ENCODE measurements around the gene EOLA2. TPM values are rescaled to one million over a fixed set of nuclear protein-coding genes. Genes with fewer than 3 reads are reported as not detected.

Gene EOLA2
- polyA plus RNA-seq (2013, experiment 1 of 2) = 24.5 TPM
- 23.2 TPM for polyA plus RNA-seq (2013, experiment 2 of 2)

DNA sequence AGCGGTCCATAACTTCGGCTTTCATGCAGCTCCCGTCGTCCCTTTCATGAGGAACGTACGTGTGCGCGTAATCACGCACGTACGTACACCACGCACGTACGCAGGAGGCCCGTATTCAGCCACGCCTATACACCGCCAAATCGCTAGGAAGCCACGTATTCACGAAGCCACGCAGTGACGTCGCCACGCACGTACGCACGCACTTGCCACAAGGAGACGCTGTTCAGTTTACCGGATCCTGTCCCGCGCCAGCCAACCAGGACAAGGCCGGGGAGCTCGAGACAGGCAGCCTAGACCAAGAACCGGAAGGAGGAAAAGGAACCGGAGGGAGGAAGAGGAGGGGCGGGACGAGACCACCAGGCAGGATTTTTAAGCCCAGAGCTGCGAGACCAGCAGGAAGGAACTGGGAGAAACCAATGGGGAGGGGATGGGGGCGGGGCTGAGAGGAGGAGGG lies at the start of gene EOLA2:
Gene EOLA2, minus strand, starts transcription at position 65 of the 454 bp plus-strand sequence. CDS start 4,617 bp downstream, outside the sequence.
- H2AK5ac ChIP-seq (ENCODE audit: low read length, severe bottlenecking) = no peak within 1 kb of the TSS

DNA sequence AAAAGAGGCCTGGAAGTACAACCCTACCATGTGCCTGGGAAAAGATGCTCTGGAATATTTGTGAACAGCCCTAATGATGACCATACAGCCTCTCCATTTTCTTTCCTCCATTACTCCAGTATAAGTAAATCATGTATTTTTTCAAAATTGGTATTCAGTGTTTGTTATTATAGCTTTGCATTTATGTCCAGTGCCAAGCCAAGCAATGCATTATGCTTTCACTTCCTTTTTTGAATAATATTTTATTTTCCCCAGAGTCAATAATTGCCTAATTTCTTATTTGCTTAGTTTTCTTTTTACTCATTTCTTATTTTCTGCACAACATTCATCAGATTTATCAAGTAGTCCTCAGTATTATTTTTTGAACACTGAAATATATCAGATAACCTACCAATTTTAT lies 49.3 kb upstream of the EOLA2 start:
- H3K27me3 ChIP-seq (ENCODE audit: control insufficient read depth in 1 of 2, insufficient read depth in 1 of 2, low read length in 2 of 2) = peaks cover 0 to 8% of the 10 kb centered on the region in 2 experiments
- no peaks in the 10 kb centered on the region for H3K9me3 ChIP-seq (ENCODE audit: control insufficient read depth, low read length)
- no peak overlapping the region for H2BK5ac ChIP-seq (ENCODE audit: low read depth, low read length, poor library complexity, severe bottlenecking)
- no peak overlapping the region for H3K18ac ChIP-seq (ENCODE audit: low read depth in 1 of 2, low read length in 2 of 2)
- H3K4me1 ChIP-seq (ENCODE audit: control insufficient read depth, insufficient read depth, low read depth, low read length) = no peaks in the 10 kb centered on the region
- no peak for DNase-seq
- H2BK12ac ChIP-seq (ENCODE audit: low read length in 2 of 2) = no peak overlapping the region
- no peak overlapping the region for H2AK5ac ChIP-seq (ENCODE audit: low read length, severe bottlenecking)
- H4K91ac ChIP-seq (ENCODE audit: low read length) = no peak overlapping the region
- no peak overlapping the region for H2BK15ac ChIP-seq (ENCODE audit: low read depth, poor library complexity, severe bottlenecking)
- no peaks in the 10 kb centered on the region for H3K36me3 ChIP-seq (ENCODE audit: control insufficient read depth in 1 of 2, insufficient read depth in 2 of 2, low read depth in 1 of 2, low read length in 2 of 2)
- no peak overlapping the region for H2AFZ ChIP-seq (ENCODE audit: low read depth, low read length)
- no peaks in the 10 kb centered on the region for H3K79me1 ChIP-seq (replicated peaks; ENCODE audit: low read length, poor library complexity, severe bottlenecking)
- no peak overlapping the region for H3K23ac ChIP-seq (ENCODE audit: low read length in 2 of 2)
- no peak overlapping the region for H3K27ac ChIP-seq (ENCODE audit: low read length, poor library complexity, severe bottlenecking)
- no peak overlapping the region for H3K9ac ChIP-seq (ENCODE audit: low read length)
- no peak overlapping the region for H4K8ac ChIP-seq (ENCODE audit: low read length)
- H3K4me3 ChIP-seq (ENCODE audit: insufficient read depth in 1 of 2, low read depth in 1 of 2, low read length in 2 of 2) = no peak overlapping the region
- H2BK120ac ChIP-seq (ENCODE audit: low read depth, low read length) = no peak overlapping the region
- H3K4ac ChIP-seq (ENCODE audit: low read depth in 1 of 2, low read length in 2 of 2) = no peak overlapping the region
- H3K14ac ChIP-seq (ENCODE audit: low read length in 2 of 2) = no peak overlapping the region
- no peak overlapping the region for H3K4me2 ChIP-seq (ENCODE audit: low read length, poor library complexity, severe bottlenecking)

More for the DNA sequence above, at the start of gene EOLA2:
- H2BK12ac ChIP-seq (ENCODE audit: low read length in 2 of 2) = no peak within 1 kb of the TSS
- peak within 1 kb of the TSS; percentile 80 to 87 for H3K4me3 ChIP-seq (ENCODE audit: insufficient read depth in 1 of 2, low read depth in 1 of 2, low read length in 2 of 2)
- H2BK120ac ChIP-seq (ENCODE audit: low read depth, low read length) = peak within 1 kb of the TSS; percentile 49
- no peak within 1 kb of the TSS for H2BK15ac ChIP-seq (ENCODE audit: low read depth, poor library complexity, severe bottlenecking)
- no peak within 1 kb of the TSS for H4K91ac ChIP-seq (ENCODE audit: low read length)
- no peak within 1 kb of the TSS for H3K23ac ChIP-seq (ENCODE audit: low read length in 2 of 2)
- peak within 1 kb of the TSS in 1 of 2 experiments; percentile 36 for H3K14ac ChIP-seq (ENCODE audit: low read length in 2 of 2)
- peak within 1 kb of the TSS in 1 of 2 experiments; percentile 61 for H3K4ac ChIP-seq (ENCODE audit: low read depth in 1 of 2, low read length in 2 of 2)
- peak; percentile 97 for DNase-seq
- H3K4me1 ChIP-seq (ENCODE audit: control insufficient read depth, insufficient read depth, low read depth, low read length) = peaks cover 5% of the 10 kb centered on the region
- no peaks in the 10 kb centered on the region for H3K27me3 ChIP-seq (ENCODE audit: control insufficient read depth in 1 of 2, insufficient read depth in 1 of 2, low read length in 2 of 2)
- no peaks in the 10 kb centered on the region for H3K9me3 ChIP-seq (ENCODE audit: control insufficient read depth, low read length)
- peaks cover 0 to 12% of the 10 kb centered on the region in 2 experiments for H3K36me3 ChIP-seq (ENCODE audit: control insufficient read depth in 1 of 2, insufficient read depth in 2 of 2, low read depth in 1 of 2, low read length in 2 of 2)
- H3K27ac ChIP-seq (ENCODE audit: low read length, poor library complexity, severe bottlenecking) = peak within 1 kb of the TSS; percentile 96
- peak within 1 kb of the TSS; percentile 31 for H2BK5ac ChIP-seq (ENCODE audit: low read depth, low read length, poor library complexity, severe bottlenecking)
- peak within 1 kb of the TSS; percentile 84 for H3K4me2 ChIP-seq (ENCODE audit: low read length, poor library complexity, severe bottlenecking)
- peak within 1 kb of the TSS; percentile 27 for H2AFZ ChIP-seq (ENCODE audit: low read depth, low read length)
- under 1% methylated on average over 38 of the region's 39 CpGs for WGBS
- peak within 1 kb of the TSS; percentile 60 for H4K8ac ChIP-seq (ENCODE audit: low read length)
- peak within 1 kb of the TSS; percentile 5 to 67 for H3K18ac ChIP-seq (ENCODE audit: low read depth in 1 of 2, low read length in 2 of 2)
- peak within 1 kb of the TSS; percentile 97 for H3K9ac ChIP-seq (ENCODE audit: low read length)
- no peaks in the 10 kb centered on the region for H3K79me1 ChIP-seq (replicated peaks; ENCODE audit: low read length, poor library complexity, severe bottlenecking)

DNA sequence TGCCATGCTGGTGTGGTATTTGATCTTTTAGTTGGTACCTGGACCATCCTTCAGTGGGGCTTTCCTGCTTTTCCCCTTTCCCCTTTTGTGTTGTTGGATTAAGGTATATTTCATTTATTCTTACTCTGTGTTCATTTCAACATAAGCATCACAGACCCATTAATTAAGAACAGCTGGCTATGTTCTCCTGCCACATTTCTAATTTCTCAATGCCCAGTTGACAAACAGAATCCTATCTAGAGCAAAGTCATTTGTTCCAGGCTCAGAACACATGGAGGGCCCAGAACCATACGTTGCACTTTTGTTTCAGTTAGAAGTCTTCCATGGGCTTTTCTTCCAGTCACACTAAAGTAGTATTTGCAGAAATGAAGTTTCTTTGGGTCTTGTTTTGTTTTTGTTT lies 46.1 kb upstream of the EOLA2 start:
- Histone ChIP-seq H3K4me2 (ENCODE audit: low read length, poor library complexity, severe bottlenecking) (no peak overlapping the region), H3K4ac (ENCODE audit: low read depth in 1 of 2, low read length in 2 of 2) (no peak overlapping the region), H4K8ac (ENCODE audit: low read length) (no peak overlapping the region), H2AFZ (ENCODE audit: low read depth, low read length) (no peak overlapping the region), H2BK12ac (ENCODE audit: low read length in 2 of 2) (no peak overlapping the region), H3K23ac (ENCODE audit: low read length in 2 of 2) (no peak overlapping the region), H2AK5ac (ENCODE audit: low read length, severe bottlenecking) (no peak overlapping the region), H3K27me3 (ENCODE audit: control insufficient read depth in 1 of 2, insufficient read depth in 1 of 2, low read length in 2 of 2) (no peaks in the 10 kb centered on the region), H3K9me3 (ENCODE audit: control insufficient read depth, low read length) (no peaks in the 10 kb centered on the region), H3K14ac (ENCODE audit: low read length in 2 of 2) (no peak overlapping the region), H3K36me3 (ENCODE audit: control insufficient read depth in 1 of 2, insufficient read depth in 2 of 2, low read depth in 1 of 2, low read length in 2 of 2) (no peaks in the 10 kb centered on the region), H2BK5ac (ENCODE audit: low read depth, low read length, poor library complexity, severe bottlenecking) (no peak overlapping the region), H3K9ac (ENCODE audit: low read length) (no peak overlapping the region), H3K4me3 (ENCODE audit: insufficient read depth in 1 of 2, low read depth in 1 of 2, low read length in 2 of 2) (no peak overlapping the region), H3K4me1 (ENCODE audit: control insufficient read depth, insufficient read depth, low read depth, low read length) (no peaks in the 10 kb centered on the region), H2BK15ac (ENCODE audit: low read depth, poor library complexity, severe bottlenecking) (no peak overlapping the region), H3K18ac (ENCODE audit: low read depth in 1 of 2, low read length in 2 of 2) (no peak overlapping the region), H2BK120ac (ENCODE audit: low read depth, low read length) (no peak overlapping the region), H3K27ac (ENCODE audit: low read length, poor library complexity, severe bottlenecking) (no peak overlapping the region), H3K79me1 (replicated peaks; ENCODE audit: low read length, poor library complexity, severe bottlenecking) (no peaks in the 10 kb centered on the region), H4K91ac (ENCODE audit: low read length) (no peak overlapping the region)
- WGBS = 100% methylated on average over 1 of the region's 1 CpG
- no peak for DNase-seq

DNA sequence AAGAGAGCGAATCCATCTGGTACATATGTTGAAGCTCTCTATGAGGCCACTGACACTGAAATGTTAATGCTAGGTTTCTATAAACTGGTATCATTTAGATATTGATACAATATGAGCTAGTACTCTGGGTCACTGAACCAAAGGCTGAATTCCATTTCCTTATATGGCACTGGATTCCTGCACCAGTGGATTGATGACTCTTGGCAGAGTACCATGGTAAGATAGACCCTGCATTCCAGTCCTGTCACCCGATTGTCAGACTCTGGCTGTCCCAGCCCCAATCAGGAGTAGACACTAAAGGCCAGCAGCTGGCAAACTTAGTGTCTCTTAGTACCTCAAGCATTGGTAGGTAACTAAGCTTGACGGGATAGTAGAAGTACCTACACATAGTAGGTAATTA lies 44.0 kb upstream of the EOLA2 start:
- Histone ChIP-seq H2AFZ (ENCODE audit: low read depth, low read length) (no peak overlapping the region), H3K4ac (ENCODE audit: low read depth in 1 of 2, low read length in 2 of 2) (no peak overlapping the region), H3K4me1 (ENCODE audit: control insufficient read depth, insufficient read depth, low read depth, low read length) (no peaks in the 10 kb centered on the region), H3K9ac (ENCODE audit: low read length) (no peak overlapping the region), H4K91ac (ENCODE audit: low read length) (no peak overlapping the region), H2BK12ac (ENCODE audit: low read length in 2 of 2) (no peak overlapping the region), H2BK120ac (ENCODE audit: low read depth, low read length) (no peak overlapping the region), H3K9me3 (ENCODE audit: control insufficient read depth, low read length) (no peaks in the 10 kb centered on the region), H3K27me3 (ENCODE audit: control insufficient read depth in 1 of 2, insufficient read depth in 1 of 2, low read length in 2 of 2) (no peaks in the 10 kb centered on the region), H3K4me3 (ENCODE audit: insufficient read depth in 1 of 2, low read depth in 1 of 2, low read length in 2 of 2) (no peak overlapping the region), H3K79me1 (replicated peaks; ENCODE audit: low read length, poor library complexity, severe bottlenecking) (no peaks in the 10 kb centered on the region), H4K8ac (ENCODE audit: low read length) (no peak overlapping the region), H3K14ac (ENCODE audit: low read length in 2 of 2) (no peak overlapping the region), H3K23ac (ENCODE audit: low read length in 2 of 2) (no peak overlapping the region), H3K27ac (ENCODE audit: low read length, poor library complexity, severe bottlenecking) (no peak overlapping the region), H3K36me3 (ENCODE audit: control insufficient read depth in 1 of 2, insufficient read depth in 2 of 2, low read depth in 1 of 2, low read length in 2 of 2) (no peaks in the 10 kb centered on the region), H3K4me2 (ENCODE audit: low read length, poor library complexity, severe bottlenecking) (no peak overlapping the region), H2AK5ac (ENCODE audit: low read length, severe bottlenecking) (no peak overlapping the region), H2BK15ac (ENCODE audit: low read depth, poor library complexity, severe bottlenecking) (no peak overlapping the region), H2BK5ac (ENCODE audit: low read depth, low read length, poor library complexity, severe bottlenecking) (no peak overlapping the region), H3K18ac (ENCODE audit: low read depth in 1 of 2, low read length in 2 of 2) (no peak overlapping the region)
- WGBS = 89% methylated on average over 2 of the region's 3 CpGs
- no peak for DNase-seq
